Measurements from ENCODE around the gene CIB4. TPM values are rescaled to one million over a fixed set of nuclear protein-coding genes. Genes with fewer than 3 reads are reported as not detected.
A peak's percentile ranks its signal among the peaks of the same experiment; 100 is the strongest.

The CIB4 gene
- total RNA-seq, 1 experiment from 2014 or later, result not detected

DNA sequence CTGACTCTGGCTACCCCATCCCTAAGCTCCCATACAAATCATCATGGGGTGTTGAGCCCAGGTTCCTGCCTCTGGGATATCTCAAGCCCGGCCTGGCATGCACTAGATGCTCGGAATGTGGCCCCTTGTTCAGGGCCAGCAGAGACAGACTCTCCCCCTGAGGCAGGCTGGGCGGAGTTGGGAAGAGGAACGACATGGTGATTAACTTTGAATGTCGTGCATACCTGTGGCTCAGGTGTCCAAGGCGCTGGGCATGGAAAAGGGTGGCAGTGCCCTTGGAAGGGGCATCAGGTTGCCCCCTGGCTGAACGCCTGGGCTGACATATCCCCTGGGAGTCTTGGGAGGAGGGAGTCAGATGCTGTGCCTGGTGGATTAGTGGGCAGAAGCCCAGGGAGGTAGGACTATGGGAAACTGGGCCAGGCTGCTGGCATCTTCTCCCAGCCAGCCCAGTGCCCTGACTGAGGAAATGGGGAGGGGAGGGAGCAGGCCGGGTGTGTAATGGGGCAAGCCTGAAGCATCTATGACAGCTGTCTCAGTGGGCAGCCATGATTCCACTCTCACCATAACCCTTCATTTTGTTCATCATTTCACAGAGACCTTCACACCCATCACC is 105.4 kb downstream of the CIB4 start:
- ChIA-PET POLR2A (ENCODE audit: unreplicated experiment) (no interaction called here), CTCF (no interaction called here)
- Histone ChIP-seq H3K9me2 (ENCODE audit: insufficient read depth) (no peaks in the 10 kb centered on the region), H2AFZ (no peak overlapping the region), H3F3A (ENCODE audit: insufficient read depth, low read depth) (no peaks in the 10 kb centered on the region), H3K27ac (no peak overlapping the region), H3K4me3 (no peak overlapping the region), H3K27me3 (ENCODE audit: insufficient read depth, low read depth) (peaks cover 23% of the 10 kb centered on the region; the same call in 1 of the 2 replicates), H3K36me3 (ENCODE audit: low read depth) (no peaks in the 10 kb centered on the region), H3K4me2 (no peak overlapping the region), H4K20me1 (ENCODE audit: insufficient read depth) (no peaks in the 10 kb centered on the region), H3K9me3 (ENCODE audit: insufficient read depth, low read depth) (no peaks in the 10 kb centered on the region), H3K79me2 (ENCODE audit: low read depth) (no peaks in the 10 kb centered on the region), H3K4me1 (replicated peaks; ENCODE audit: insufficient read depth) (no peaks in the 10 kb centered on the region)
- no peak for DNase-seq
- BruUV-seq (replicated peaks), result no TSS peak
- no peak for TF ChIP-seq CTCF (conservative IDR thresholded peaks at IDR 0.05)
- TF ChIP-seq EZH2 (IDR thresholded peaks at IDR 0.05; ENCODE audit: low read depth), result no peak
- intact Hi-C loops (cut with micrococcal nuclease; ENCODE audit: unreplicated experiment), result no loop called here

DNA sequence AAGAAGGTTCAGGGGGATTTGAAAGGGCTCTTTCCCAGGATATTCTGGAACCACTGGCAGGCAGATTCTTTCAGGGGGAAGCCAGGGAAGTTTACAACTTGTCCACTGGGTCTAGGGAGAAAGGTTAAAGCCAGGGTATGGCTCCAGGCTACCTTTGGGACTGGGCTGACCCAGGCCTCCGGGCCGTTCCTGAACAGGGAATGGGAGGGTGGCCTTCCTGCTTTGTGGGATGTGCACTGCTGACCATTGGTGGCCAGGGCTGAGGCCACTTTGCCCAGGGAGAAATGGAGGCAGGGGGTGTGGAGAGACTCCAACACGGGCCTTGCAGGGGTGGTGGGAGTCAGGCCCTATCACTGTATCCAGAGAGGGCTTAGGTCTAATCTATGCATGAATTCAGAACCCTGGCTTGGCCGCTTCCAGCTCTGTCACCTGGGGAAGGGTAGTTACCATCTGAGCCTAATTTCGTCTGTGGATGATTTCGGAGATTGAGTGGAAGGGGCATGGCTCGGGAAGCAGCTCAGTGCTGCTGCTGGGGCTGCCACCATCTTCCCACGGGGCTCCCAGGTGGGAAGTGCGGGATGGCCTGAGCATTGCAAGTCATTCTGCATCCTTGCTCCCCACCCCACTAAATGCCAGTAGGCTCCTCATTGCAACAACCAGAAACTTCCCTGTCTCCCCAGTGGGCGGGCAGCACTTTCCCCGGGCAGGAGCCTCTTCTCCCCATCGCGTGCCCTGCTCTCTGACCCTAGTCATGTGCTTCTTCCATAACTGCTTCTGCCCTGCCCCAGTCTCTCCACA is 106.1 kb downstream of the CIB4 start:
- H3F3A ChIP-seq (ENCODE audit: insufficient read depth, low read depth), result no peaks in the 10 kb centered on the region
- H3K27ac ChIP-seq, result no peak overlapping the region
- no peaks in the 10 kb centered on the region for H3K9me3 ChIP-seq (ENCODE audit: insufficient read depth, low read depth)
- H3K4me3 ChIP-seq, result no peak overlapping the region
- intact Hi-C loops (cut with micrococcal nuclease; ENCODE audit: unreplicated experiment), result no loop called here
- H3K4me1 ChIP-seq (replicated peaks; ENCODE audit: insufficient read depth), result no peaks in the 10 kb centered on the region
- H3K36me3 ChIP-seq (ENCODE audit: low read depth), result no peaks in the 10 kb centered on the region
- ChIA-PET CTCF (no interaction called here), POLR2A (ENCODE audit: unreplicated experiment) (no interaction called here)
- DNase-seq, result peak in 1 of 2 experiments; percentile 24
- H4K20me1 ChIP-seq (ENCODE audit: insufficient read depth), result no peaks in the 10 kb centered on the region
- peaks cover 30% of the 10 kb centered on the region; the same call in 1 of the 2 replicates for H3K27me3 ChIP-seq (ENCODE audit: insufficient read depth, low read depth)
- no peak overlapping the region for H3K4me2 ChIP-seq
- no peaks in the 10 kb centered on the region for H3K79me2 ChIP-seq (ENCODE audit: low read depth)
- no TSS peak for BruUV-seq (replicated peaks)
- TF ChIP-seq CTCF (conservative IDR thresholded peaks at IDR 0.05), result no peak
- TF ChIP-seq EZH2 (IDR thresholded peaks at IDR 0.05; ENCODE audit: low read depth), result no peak
- H3K9me2 ChIP-seq (ENCODE audit: insufficient read depth), result no peaks in the 10 kb centered on the region
- no peak overlapping the region for H2AFZ ChIP-seq

- no peak overlapping the region for H3K27ac ChIP-seq
- H4K20me1 ChIP-seq (ENCODE audit: insufficient read depth), result no peaks in the 10 kb centered on the region
- no peak overlapping the region for H3K4me3 ChIP-seq
- no peaks in the 10 kb centered on the region for H3F3A ChIP-seq (ENCODE audit: insufficient read depth, low read depth)
- H3K36me3 ChIP-seq (ENCODE audit: low read depth), result no peaks in the 10 kb centered on the region
- no peak overlapping the region for H3K4me2 ChIP-seq
- no peaks in the 10 kb centered on the region for H3K9me3 ChIP-seq (ENCODE audit: insufficient read depth, low read depth)
- BruUV-seq (replicated peaks), result no TSS peak
- no peak overlapping the region for H2AFZ ChIP-seq
- peak in 1 of 2 experiments; percentile 20 for DNase-seq
- POLR2A ChIA-PET (ENCODE audit: unreplicated experiment), result no interaction called here
- no peaks in the 10 kb centered on the region for H3K4me1 ChIP-seq (replicated peaks; ENCODE audit: insufficient read depth)
- peaks cover 38% of the 10 kb centered on the region; the same call in 1 of the 2 replicates for H3K27me3 ChIP-seq (ENCODE audit: insufficient read depth, low read depth)
- CTCF ChIA-PET, result no interaction called here
- no peaks in the 10 kb centered on the region for H3K79me2 ChIP-seq (ENCODE audit: low read depth)
- H3K9me2 ChIP-seq (ENCODE audit: insufficient read depth), result no peaks in the 10 kb centered on the region
- intact Hi-C loops (cut with micrococcal nuclease; ENCODE audit: unreplicated experiment), result no loop called here
- TF ChIP-seq EZH2 (IDR thresholded peaks at IDR 0.05; ENCODE audit: low read depth) (no peak), CTCF (conservative IDR thresholded peaks at IDR 0.05) (no peak)
These were observed 106.9 kb downstream of the CIB4 start for GRCh38 chr2:26534098-26534864.

All from PC-9 (cell line).